ENCODE data around the gene BCL2L12.

Gene BCL2L12

DNA sequence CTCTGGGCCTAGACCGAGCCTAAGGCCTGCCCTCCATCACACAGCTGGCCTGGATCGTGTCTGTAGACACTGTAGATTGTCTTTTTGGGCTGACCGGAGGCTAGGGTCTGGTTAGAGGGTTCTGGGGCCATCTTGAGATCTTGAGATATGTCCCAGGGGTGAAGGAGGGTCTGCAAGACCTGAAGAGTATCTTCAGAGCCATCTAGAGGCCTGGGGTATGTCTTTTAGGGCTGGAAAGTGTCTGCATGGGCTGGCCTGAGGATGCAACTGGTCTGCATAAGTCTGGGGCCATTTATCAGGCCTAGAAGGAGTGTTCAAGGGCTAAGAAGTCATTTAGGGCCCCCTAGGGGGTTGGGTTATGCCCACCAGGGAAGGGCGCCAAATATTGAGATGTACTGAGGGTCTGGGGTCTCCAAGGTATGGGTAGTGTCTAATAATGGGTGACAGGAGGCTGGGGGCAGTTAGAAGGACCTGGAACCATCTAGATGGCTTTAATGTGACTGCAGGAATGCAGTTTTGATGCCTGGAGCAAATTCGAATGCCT is 23.2 kb upstream of the BCL2L12 start:
- no peak for DNase-seq

DNA sequence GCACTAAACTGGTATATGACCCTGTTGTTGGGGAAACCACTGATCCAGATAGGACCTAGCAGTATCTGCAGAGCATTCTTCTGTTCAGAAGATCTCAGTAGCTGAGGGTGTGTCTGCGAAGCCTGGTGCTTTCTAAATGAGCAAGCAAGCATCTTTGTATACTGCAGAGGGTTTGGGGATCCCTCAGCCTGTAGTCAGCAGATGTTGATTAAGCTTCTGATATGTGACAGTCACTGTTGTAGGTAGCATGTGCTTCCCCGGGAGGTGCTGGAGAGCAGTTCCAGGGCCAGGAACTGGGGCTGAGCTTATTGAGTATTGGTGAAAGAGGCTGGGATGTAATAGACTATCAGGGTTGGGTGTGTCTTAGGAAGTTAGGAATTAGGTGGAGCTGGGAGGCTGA is 22.3 kb upstream of the BCL2L12 start:
- DNase-seq, result no peak

DNA sequence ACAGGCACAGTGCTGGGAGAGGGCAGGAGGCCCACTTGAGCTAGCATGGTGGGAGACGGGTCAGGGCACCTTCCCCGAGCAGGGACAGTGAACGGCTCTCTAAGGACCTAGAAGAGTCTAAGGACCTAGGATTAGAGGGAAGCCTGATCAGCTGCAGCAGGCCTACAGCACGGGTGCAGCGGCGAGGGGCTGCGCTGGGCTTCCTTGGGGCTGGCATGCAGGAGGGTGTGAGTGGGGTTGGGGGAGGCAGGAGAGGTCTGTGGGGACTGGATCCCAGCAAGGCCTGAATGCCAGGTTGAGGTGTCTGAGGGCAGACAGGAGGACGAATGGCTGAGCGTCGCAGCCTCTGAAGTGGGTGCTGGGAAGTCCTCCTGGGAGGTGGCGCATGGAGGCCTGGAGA is 20.1 kb upstream of the BCL2L12 start:
- DNase-seq, result no peak

DNA sequence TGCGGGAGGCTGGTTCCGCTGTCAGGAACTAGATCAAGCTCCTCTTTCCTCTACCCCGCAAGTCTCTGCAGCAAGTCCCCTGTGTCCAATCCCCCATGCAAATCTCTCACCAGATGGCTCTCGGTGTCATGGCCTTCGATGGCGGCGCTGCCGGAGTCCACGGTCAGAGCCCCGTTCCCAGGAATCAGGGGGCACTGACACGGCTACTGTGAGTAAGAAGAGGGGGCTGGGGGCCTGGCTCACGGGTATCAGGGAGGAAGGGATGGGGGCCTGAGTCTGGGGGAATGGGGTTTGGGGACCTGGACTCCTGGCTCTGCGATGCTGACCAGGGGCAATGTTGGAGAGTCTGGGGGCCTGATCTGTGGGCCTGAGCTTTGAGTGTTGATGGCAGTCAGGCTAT is 19.7 kb upstream of the BCL2L12 start:
- DNase-seq, result no peak

DNA sequence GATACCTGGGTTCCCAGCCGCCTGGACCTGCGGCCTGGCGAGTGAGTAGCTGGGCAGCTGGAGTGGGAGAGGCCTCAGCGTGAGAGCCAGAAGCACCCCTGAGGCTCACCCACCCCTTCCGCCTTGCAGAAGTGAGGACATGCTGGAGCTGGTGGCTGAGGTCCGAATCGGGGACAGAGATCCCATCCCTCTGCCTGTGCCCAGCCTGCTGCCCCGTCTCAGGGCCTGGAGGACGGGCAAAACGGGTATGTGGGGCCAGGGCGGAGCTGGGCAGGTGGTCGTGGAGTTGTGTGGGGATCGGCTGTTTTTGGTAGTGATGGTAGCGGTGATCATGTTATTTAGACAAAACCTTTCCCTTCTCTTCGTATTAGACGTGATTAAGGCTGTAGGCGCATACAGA is 19.1 kb upstream of the BCL2L12 start:
- no peak for DNase-seq

DNA sequence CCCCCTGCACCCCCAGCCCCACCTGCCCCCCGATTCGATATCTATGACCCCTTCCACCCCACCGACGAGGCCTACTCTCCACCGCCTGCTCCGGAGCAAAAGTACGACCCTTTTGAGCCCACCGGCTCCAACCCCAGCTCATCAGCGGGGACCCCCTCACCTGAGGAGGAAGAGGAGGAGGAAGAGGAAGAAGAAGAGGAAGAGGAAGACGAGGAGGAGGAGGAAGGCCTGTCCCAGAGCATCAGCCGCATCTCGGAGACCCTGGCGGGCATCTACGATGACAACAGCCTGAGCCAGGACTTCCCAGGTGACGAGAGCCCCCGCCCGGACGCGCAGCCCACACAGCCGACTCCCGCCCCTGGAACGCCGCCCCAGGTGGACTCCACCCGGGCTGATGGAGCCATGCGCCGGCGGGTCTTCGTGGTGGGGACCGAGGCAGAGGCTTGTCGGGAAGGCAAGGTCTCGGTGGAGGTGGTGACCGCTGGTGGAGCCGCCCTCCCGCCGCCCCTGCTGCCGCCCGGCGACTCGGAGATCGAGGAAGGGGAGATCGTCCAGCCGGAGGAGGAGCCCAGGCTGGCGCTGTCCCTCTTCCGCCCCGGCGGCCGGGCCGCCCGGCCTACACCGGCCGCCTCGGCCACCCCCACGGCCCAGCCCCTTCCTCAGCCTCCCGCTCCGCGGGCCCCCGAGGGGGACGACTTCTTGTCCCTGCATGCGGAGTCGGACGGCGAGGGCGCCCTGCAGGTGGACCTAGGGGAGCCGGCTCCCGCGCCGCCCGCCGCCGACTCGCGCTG is 14.5 kb upstream of the BCL2L12 start:
- no peak for DNase-seq

DNA sequence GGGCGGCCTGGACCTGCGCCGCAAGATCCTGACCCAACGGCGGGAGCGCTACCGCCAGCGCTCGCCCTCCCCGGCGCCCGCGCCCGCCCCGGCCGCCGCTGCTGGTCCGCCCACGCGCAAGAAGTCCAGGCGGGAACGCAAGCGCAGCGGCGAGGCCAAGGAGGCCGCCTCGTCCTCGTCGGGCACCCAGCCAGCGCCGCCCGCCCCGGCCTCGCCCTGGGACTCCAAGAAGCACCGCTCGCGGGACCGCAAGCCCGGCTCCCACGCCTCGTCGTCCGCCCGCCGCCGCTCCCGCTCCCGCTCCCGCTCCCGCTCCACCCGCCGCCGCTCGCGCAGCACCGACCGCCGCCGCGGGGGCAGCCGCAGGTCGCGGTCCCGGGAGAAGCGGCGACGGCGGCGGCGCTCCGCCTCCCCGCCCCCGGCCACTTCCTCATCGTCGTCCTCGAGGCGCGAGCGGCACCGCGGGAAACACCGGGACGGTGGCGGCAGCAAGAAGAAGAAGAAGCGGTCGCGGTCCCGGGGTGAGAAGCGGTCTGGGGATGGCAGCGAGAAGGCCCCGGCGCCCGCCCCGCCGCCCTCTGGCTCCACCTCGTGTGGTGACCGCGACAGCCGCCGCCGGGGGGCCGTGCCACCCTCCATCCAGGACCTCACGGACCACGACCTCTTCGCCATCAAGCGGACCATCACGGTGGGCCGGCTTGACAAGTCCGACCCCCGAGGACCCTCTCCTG is 13.7 kb upstream of the BCL2L12 start:
- DNase-seq, result no peak

DNA sequence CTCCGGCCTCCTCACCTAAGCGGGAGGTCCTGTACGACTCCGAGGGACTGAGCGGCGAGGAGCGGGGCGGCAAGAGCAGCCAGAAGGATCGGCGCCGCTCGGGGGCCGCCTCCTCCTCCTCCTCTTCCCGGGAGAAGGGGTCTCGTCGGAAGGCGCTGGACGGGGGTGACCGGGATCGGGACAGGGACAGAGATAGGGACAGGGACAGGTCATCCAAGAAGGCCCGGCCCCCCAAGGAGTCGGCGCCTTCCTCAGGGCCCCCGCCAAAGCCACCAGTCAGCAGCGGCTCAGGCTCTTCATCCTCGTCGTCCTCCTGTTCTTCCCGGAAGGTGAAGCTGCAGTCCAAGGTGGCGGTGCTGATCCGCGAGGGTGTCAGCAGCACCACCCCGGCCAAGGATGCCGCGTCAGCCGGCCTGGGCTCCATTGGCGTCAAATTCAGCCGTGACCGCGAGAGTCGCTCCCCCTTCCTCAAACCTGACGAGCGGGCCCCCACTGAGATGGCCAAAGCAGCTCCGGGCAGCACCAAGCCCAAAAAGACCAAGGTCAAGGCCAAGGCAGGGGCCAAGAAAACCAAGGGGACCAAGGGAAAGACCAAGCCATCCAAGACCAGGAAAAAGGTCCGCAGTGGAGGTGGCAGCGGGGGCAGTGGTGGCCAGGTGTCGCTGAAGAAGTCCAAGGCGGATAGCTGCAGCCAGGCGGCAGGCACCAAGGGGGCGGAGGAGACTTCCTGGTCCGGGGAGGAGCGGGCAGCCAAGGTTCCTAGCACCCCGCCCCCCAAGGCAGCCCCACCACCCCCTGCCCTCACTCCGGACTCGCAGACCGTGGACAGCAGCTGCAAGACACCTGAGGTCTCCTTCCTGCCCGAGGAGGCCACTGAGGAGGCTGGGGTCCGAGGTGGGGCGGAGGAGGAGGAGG is 12.9 kb upstream of the BCL2L12 start:
- no peak for DNase-seq

DNA sequence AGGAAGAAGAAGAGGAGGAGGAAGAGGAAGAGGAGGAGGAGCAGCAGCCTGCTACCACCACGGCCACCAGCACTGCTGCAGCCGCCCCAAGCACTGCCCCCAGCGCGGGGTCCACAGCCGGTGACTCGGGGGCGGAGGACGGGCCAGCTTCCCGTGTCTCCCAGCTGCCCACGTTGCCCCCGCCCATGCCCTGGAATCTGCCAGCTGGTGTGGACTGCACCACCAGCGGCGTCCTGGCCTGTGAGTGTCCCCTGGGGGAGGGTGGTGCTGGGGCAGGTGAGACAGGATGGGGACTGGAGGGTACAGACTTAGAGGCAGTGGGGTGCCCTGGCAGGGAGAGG is 12.3 kb upstream of the BCL2L12 start:
- no peak for DNase-seq

DNA sequence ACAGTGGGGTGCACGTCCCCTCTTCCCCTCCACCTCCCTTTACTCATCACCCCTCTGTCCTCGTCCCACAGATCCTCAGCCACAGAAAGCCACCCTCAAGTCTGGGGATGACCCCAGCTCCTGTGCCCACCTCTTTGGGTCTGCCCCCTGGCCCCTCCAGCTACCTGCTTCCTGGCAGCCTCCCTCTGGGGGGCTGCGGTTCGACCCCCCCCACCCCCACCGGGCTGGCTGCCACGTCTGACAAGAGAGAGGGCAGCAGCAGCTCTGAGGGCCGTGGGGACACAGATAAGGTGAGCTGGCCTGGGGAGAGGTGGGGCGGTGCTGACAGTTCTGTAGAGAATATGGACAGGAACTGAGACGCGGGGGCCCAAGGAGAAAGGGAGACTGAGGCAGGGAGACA is 11.2 kb upstream of the BCL2L12 start:
- DNase-seq, result no peak

DNA sequence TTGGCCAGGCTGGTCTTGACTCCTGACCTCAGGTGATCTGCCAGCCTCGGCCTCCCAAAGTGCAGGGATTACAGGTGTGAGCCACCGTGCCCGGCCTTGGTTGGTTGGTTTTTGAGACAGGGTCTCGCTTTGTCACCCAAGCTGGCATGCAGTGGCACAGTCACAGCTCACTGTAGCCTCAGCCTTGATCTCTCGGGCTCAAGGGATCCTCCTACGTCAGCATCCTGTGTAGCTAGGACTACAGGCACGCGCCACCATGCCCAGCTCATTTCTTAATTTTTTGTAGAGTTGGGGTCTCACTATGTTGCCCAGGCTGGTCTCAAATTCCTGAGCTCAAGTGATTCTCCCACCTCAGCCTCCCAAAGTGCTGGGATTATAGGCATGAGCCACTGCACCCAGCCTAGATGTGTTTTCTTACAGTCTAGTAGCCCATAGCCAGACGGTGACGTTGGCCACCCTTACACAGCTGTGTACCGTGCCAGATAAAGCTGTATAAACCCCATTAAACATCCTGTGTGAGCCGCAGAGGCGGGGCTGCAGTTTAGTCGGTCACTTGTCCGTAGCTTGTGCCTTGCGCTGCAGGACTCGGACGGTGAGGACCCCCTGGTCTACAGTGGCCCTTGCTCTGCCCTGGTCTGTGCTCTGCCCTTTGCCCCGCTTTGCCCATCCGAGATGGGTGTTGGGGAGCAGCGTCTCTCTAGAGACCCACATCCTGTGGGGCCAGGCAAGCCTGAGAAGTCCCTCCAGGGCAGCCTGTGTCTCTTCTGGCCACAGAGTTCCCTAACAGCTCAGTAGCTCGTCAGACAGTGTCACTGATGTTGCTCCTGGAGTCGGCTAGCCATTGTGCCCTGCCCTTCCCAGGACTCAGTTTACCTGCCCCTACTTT is 9.9 kb upstream of the BCL2L12 start:
- DNase-seq, result no peak

DNA sequence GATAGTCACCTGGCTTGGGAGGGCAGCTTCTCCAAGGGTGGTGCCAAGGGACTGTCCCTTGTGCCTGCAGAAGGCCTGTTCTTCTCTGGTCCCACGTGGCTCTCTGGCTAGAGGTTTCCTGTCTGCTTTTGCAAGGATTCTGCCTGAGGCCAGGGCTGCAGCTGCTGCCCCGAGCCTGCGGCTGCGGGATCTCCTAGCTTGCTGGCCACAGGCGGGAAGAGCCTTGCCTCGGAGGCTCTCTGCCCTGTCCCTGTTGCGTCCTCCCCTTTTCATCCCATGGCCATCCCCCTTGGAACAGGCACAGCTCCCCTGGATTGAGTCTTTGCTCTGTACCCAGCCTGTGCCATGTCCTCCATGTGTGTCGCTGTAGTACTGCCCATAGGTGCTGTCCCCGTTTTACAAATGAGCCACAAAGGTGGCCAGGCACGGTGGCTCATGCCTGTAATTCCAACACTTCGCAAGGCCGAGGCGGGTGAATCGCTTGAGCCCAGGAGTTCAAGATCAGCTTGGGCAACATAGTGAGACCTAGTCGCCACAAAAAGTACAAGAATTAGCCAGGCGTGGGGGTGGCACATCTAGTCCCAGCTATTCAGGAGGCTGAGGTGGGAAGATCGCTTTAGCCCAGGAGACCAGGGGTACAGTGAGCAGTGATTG is 9.2 kb upstream of the BCL2L12 start:
- DNase-seq, result no peak

DNA sequence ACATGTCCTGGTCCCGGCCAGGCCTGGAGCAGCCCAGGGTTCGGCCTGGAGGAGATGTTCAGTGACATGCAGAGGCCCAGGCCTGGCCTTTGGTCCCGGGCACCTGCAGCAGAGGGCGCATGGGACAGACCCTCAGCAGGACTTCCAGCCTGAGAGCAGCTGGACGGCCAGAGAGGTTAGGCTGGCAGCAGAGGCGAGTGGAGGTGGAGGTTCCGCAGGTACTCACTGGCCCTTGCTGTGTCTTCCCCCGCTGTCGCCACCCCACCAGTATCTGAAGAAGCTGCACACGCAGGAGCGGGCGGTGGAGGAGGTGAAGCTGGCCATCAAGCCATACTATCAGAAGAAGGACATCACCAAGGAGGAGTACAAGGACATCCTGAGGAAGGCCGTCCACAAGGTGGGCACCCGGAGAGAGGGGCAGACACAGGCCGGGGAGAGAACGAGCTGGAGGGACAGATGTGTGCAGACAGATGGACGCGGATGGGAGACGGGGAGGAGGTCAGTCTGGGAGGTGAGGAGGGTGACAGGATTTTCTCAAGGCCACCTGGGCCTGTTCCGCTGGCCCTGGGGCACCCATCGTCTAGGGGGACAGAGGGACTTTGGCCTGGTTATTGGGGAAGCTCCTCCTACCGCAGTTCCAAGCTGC is 8.1 kb upstream of the BCL2L12 start:
- DNase-seq, result no peak

DNA sequence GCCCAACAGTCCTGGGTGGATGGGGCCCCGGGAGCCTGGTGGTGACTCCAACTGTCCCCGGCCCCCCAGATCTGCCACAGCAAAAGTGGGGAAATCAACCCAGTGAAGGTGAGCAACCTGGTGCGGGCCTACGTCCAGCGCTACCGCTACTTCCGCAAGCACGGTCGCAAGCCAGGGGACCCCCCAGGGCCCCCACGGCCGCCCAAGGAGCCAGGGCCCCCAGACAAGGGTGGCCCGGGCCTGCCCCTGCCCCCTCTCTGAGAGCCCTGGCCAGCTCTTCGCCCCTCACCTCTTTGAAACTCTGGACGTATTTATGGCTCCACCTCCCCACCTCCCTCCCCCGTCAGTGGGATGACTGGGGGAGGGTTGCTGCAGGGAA is 7.6 kb upstream of the BCL2L12 start:
- DNase-seq, result no peak

DNA sequence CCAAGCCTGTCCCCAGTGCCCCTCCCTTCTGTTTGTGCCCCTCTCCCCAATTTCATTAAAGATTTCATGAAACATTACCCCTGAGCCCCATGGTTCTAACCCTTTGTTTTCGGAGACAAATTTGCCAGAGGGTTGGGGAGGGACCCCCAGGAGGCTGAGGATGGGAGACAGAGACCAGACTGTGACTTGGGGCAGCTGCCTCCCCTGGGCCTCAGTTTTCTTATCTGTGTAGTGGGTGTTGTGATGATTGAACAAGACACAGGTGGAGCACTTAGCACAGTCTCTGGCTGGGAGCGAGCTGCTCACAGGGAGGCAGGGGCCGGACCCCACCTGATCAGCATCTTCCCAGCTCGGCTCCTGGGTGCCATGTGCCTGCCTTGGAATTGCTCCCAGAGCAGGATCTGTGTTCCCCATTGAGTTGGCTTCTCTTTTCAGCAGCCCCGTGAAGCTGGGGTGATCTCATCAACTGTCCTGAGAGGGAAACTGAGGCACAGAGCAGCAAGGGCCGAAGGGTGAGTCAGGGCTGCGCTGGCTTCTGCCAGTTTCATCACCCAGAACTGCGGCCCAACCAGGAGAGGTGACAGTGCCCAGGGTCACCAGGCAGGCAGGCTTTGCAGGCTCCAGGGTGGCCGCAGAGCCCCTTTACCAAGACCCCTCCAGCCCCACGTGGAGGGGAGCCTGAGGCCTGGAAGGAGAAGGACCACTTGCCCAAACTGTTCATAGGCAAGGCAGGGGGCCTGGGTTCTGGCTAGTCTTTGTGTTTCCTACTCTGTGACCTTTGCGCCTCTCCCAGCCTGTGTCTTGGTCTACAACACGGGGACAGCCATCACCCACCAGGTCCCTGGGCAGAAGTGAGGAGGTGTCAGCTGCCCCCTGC is 6.9 kb upstream of the BCL2L12 start:
- DNase-seq, result no peak

DNA sequence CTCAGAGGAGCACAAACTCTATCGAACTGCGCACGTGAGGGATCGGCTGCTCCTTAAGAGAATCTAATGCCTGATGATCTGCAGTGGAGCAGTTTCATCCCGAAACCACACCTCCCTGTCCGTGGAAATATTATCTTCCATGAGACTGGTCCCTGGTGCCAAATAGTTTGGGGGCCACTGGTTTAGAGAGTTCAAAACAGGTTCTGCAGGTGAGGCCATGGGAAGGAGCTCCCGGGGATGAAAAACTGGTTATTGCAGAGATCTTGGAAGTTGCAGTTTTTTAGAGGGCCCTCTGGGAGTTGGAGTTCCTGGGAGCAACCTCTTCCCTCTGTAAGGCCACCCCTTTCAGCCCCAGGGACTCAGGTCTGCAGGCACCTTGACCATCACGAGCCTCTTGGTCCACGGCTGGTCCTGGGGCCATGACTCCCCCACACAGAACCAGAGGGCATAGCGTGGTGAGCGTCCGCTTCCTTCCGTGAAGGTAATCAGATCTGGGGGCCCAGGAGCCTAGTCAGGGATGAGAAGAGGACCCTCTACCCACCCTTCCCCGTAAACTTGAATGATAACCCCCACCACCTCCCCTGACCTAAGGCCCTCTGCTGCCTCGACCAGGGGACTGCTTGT is 5.3 kb upstream of the BCL2L12 start:
- DNase-seq, result no peak

DNA sequence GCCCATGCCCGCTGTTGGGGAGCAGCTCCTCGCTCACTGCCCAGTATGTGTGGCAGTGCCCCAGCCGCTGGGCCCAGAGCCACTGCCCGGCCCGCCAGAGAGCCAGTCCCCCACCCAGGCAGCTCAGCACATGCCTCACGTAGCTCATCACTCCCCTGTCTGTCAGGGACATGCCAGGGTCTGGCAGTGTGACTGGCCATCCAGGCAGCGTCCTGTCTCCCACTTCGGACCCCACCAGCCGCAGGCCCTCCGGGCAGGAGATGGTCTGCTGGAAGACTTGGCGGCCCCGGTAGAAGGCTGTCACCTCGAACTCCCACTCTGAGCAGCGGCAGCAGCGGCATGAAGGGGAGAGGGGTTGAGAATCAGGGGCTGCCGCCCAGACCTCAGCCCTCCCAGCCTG is 3.7 kb upstream of the BCL2L12 start:
- DNase-seq, result no peak

DNA sequence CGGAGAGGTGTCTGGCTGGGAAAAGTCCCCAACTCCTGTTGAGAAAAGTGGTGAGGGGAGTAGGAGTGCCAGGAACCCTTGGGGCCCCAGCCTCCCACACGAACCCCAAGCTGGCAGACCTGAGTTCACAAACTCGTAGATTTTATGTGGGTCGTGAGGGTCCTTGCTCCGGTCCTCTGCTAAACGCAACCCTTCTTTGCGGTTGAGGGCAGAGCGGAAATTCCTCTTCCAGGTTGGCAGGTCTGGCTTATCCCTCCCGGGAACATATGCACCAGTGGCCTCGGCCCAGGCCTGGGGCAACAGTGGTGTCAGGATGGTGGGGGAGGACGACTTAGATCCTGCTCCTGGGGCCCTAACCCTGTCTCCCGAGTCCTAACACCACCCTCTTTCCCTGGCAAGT is 2.5 kb upstream of the BCL2L12 start:
- no peak for DNase-seq

DNA sequence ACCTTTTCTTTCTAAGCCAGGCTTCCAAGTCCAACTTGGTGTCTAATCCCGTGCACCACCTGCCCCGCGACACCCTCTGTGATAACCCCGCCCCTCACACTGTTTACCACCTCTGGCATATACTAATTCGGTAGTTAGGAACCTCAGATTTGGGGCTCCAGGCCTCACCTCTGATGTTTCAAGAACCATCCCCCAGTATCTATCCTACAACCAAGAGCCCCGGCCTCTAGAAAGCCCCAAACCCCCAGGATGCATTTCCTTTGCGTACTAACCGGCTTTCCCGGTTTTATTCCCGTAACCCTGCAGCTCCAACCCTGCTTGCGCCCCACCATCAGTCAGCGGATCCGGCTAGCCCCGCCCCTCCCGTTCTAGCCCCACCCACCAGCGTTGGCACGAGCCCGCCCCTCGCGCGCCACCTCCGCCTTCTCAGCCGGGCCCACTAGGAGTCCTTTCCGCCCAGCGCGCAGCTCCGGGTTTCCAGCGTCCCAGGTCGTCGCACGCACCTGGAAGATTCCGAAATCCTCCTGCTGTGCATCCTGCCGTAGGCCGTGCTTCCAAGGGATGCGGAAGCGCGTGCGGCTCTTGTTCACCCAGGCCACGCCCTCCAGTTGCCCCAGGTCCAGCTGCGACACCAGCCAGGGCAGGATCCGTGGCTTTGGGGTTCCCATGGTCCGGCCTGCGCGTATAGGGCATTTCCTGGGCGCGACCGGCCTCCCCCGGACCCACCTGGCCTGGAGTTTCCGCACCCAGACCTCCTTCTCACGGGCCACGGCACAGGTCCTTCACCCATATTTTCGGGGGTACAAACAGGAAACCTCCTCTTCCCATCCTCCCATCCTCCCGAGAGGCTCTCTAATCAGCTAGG is 1.3 kb upstream of the BCL2L12 start:
- peak; percentile 82 for DNase-seq
